Neural progenitor cell (in vitro differentiated cells): ENCODE measurements around the gene EXOC4.

ENCODE experiments used
- CTCF ChIP-seq: fragments of 200-600 bp; sonication (generic); IDR thresholded peaks from 2 replicates; pipeline ENCODE4 v1.5.1; 2017; ENCODE audit warnings: antibody characterized with exemption, mild to moderate bottlenecking
- EZH2 ChIP-seq: fragments of 200-600 bp; sonication (generic); IDR thresholded peaks from 2 replicates; pipeline ENCODE4 v1.6.1; 2017; ENCODE audit warnings: antibody characterized with exemption, mild to moderate bottlenecking, moderate library complexity

- TF ChIP-seq CTCF (no peak), EZH2 (no peak)
These were observed 17.7 kb upstream of the EXOC4 start for GRCh38 chr7:133234961-133235875.
